CD14-positive monocyte (primary cell): ENCODE measurements around the gene OTOG. TPM values are rescaled to one million over a fixed set of nuclear protein-coding genes. Genes with fewer than 3 reads are reported as not detected.

Experiments
- DNase-seq, 3 donors: peaks; one replicate each; pipeline ENCODE4 v3.0.0-alpha.2; 2011 to 2022
- H2AFZ ChIP-seq: 2 replicates; pipeline ENCODE4 v1.6.0; 2012; ENCODE audit warnings: mild to moderate bottlenecking, low read depth, low read length, inconsistent platforms; ENCODE audit not compliant: insufficient read depth, poor library complexity, severe bottlenecking
- H3K27ac ChIP-seq, 2 donors: 1 replicate in 1 of 2; 2 replicates in 1 of 2; pipeline ENCODE4 v1.5.1; 2012 to 2013; ENCODE audit warnings: low read length in 2 of 2, control low read depth in 1 of 2, inconsistent platforms in 1 of 2, low read depth in 1 of 2, mild to moderate bottlenecking in 1 of 2
- H3K27me3 ChIP-seq, 2 donors: one replicate each; pipeline versions ENCODE4 v1.6.0 to v1.6.1; 2011 to 2013; ENCODE audit warnings: low read length in 2 of 2; ENCODE audit not compliant: control insufficient read depth in 2 of 2, insufficient read depth in 2 of 2
- H3K36me3 ChIP-seq, 2 donors: replicated peaks in 1 of 2; 1 replicate in 1 of 2; 2 replicates in 1 of 2; pipeline versions ENCODE4 v1.5.1 to v1.6.1; 2012 to 2013; ENCODE audit warnings: low read length in 2 of 2, control low read depth in 1 of 2, inconsistent platforms in 1 of 2, mild to moderate bottlenecking in 1 of 2; ENCODE audit not compliant: insufficient read depth in 2 of 2, control insufficient read depth in 1 of 2
- H3K4me1 ChIP-seq, 2 donors: 1 replicate in 1 of 2; 2 replicates in 1 of 2; pipeline versions ENCODE4 v1.5.1 to v1.6.1; 2012 to 2013; ENCODE audit warnings: low read length in 2 of 2, control low read depth in 1 of 2, inconsistent platforms in 1 of 2, mild to moderate bottlenecking in 1 of 2, moderate library complexity in 1 of 2; ENCODE audit not compliant: insufficient read depth in 2 of 2, control insufficient read depth in 1 of 2
- H3K4me2 ChIP-seq: replicated peaks from 2 replicates; pipeline ENCODE3; 2012; ENCODE audit warnings: low read length, moderate library complexity, mild to moderate bottlenecking; ENCODE audit not compliant: poor library complexity, severe bottlenecking; ENCODE audit errors: extremely low read depth
- H3K4me3 ChIP-seq, 3 experiments: fragments of 200-600 bp in 1 of 3; sonication (generic) in 1 of 3; replicated peaks in 1 of 3; 1 replicate in 2 of 3; 2 replicates in 1 of 3; pipeline ENCODE4 v1.5.1; 2011 to 2013; ENCODE audit warnings: low read length in 3 of 3, mild to moderate bottlenecking in 3 of 3, control low read depth in 2 of 3, low read depth in 2 of 3, inconsistent platforms in 1 of 3, moderate library complexity in 1 of 3
- H3K79me2 ChIP-seq: 2 replicates; pipeline ENCODE4 v1.6.0; 2012; ENCODE audit warnings: mild to moderate bottlenecking, control low read depth, inconsistent platforms, low read length, moderate library complexity; ENCODE audit not compliant: insufficient read depth
- H3K9ac ChIP-seq: 2 replicates; pipeline ENCODE4 v1.6.0; 2017; ENCODE audit warnings: low read length, mild to moderate bottlenecking; ENCODE audit not compliant: insufficient read depth, poor library complexity, severe bottlenecking
- H3K9me3 ChIP-seq, 2 donors: replicated peaks in 1 of 2; 1 replicate in 1 of 2; 2 replicates in 1 of 2; pipeline versions ENCODE4 v1.5.1 to v1.6.1; 2012 to 2013; ENCODE audit warnings: low read length in 2 of 2, control low read depth in 1 of 2; ENCODE audit not compliant: control insufficient read depth in 1 of 2, insufficient read depth in 1 of 2
- H4K20me1 ChIP-seq: 2 replicates; pipeline ENCODE4 v1.6.0; 2012; ENCODE audit warnings: mild to moderate bottlenecking, low read length, control low read depth, moderate library complexity; ENCODE audit not compliant: insufficient read depth
- H3K27ac Mint-ChIP-seq, 7 donors: one replicate each; pipeline ENCODE4 v1.8.0; 2020; ENCODE audit warnings: mild to moderate bottlenecking in 7 of 7, mixed read lengths in 7 of 7, moderate library complexity in 6 of 7, inconsistent platforms in 2 of 7
- H3K27me3 Mint-ChIP-seq, 3 donors: one replicate each; pipeline ENCODE4 v1.8.0; 2021 to 2022; ENCODE audit warnings: low read depth in 3 of 3, mild to moderate bottlenecking in 3 of 3, mixed read lengths in 3 of 3, moderate library complexity in 3 of 3, inconsistent platforms in 1 of 3
- H3K36me3 Mint-ChIP-seq, 2 donors: one replicate each; pipeline ENCODE4 v1.8.0; 2020; ENCODE audit warnings: mixed read lengths in 2 of 2, inconsistent platforms in 1 of 2, mild to moderate bottlenecking in 1 of 2
- H3K4me1 Mint-ChIP-seq: one replicate; pipeline ENCODE4 v1.8.0; 2020; ENCODE audit warnings: mild to moderate bottlenecking, mixed read lengths
- H3K4me3 Mint-ChIP-seq, 2 donors: one replicate each; pipeline ENCODE4 v1.8.0; 2020; ENCODE audit warnings: mild to moderate bottlenecking in 2 of 2, mixed read lengths in 2 of 2, moderate library complexity in 1 of 2
- H3K9me3 Mint-ChIP-seq, 7 donors: one replicate each; pipeline ENCODE4 v1.8.0; 2020 to 2022; ENCODE audit warnings: mixed read lengths in 7 of 7, mild to moderate bottlenecking in 6 of 7, moderate library complexity in 6 of 7, inconsistent platforms in 2 of 7
- CTCF ChIP-seq: fragments of 200-600 bp; IDR thresholded peaks from one replicate; pipeline ENCODE4 v1.8.0; 2022; ENCODE audit warnings: antibody characterized with exemption, mild to moderate bottlenecking
- intact Hi-C, 2 donors: fragments of 100-400 bp; cut with micrococcal nuclease; formaldehyde crosslinking; loops; one replicate each; pipeline versions ENCODE4 v1.15.0 to v1.15.1; 2023
- polyA plus RNA-seq, 3 donors: library from polyadenylated mRNA; depleted of rRNA in 1 of 3; unstranded in 2 of 3; stranded (reverse) in 1 of 3; fragments of 300-500 nt in 2 of 3; fragments of >200 nt in 1 of 3; fragmentation: Illumina TruSeq in 2 of 3; gene quantifications; 1 replicate in 2 of 3; 2 replicates in 1 of 3; pipeline ENCODE4 v1.2.3, GENCODE V29; 2012 to 2021

OTOG gene
- polyA plus RNA-seq, 3 donors = not detected

- no peak overlapping the region for H3K4me2 ChIP-seq
- H3K27ac ChIP-seq = no peak overlapping the region
- no peak overlapping the region for H3K4me3 ChIP-seq
- H3K36me3 ChIP-seq = no peaks in the 10 kb centered on the region
- no peaks in the 10 kb centered on the region for H4K20me1 ChIP-seq
- H3K79me2 ChIP-seq = no peaks in the 10 kb centered on the region
- peaks cover 0 to 3% of the 10 kb centered on the region in 2 donors for H3K9me3 ChIP-seq
- no peak for TF ChIP-seq CTCF
- H3K9ac ChIP-seq = no peak overlapping the region
- peaks cover 0 to 3% of the 10 kb centered on the region in 2 donors for H3K27me3 ChIP-seq
- Mint-ChIP-seq H3K4me1 (no peaks in the 10 kb centered on the region), H3K36me3 (no peaks in the 10 kb centered on the region), H3K4me3 (no peak overlapping the region), H3K27me3 (peaks cover 4 to 22% (median 9%) of the 10 kb centered on the region in 3 donors), H3K9me3 (peaks cover 0 to 13% (median 11%) of the 10 kb centered on the region in 7 donors), H3K27ac (no peak overlapping the region)
- no peak overlapping the region for H2AFZ ChIP-seq
- DNase-seq = no peak
- intact Hi-C loops = no loop called here
- H3K4me1 ChIP-seq = no peaks in the 10 kb centered on the region
These were observed 111.2 kb downstream of the OTOG start for GRCh38 chr11:17658211-17658610.

- Mint-ChIP-seq H3K4me3 (no peak overlapping the region), H3K4me1 (no peaks in the 10 kb centered on the region), H3K27ac (no peak overlapping the region), H3K36me3 (no peaks in the 10 kb centered on the region), H3K9me3 (peaks cover 0 to 2% (median 1%) of the 10 kb centered on the region in 7 donors), H3K27me3 (peaks cover 5 to 6% (median 5%) of the 10 kb centered on the region in 3 donors)
- no peaks in the 10 kb centered on the region for H4K20me1 ChIP-seq
- no peak overlapping the region for H3K4me2 ChIP-seq
- no peak overlapping the region for H3K27ac ChIP-seq
- intact Hi-C loops = no loop called here
- DNase-seq = no peak
- H3K4me1 ChIP-seq = no peaks in the 10 kb centered on the region
- H3K4me3 ChIP-seq = no peak overlapping the region
- no peaks in the 10 kb centered on the region for H3K36me3 ChIP-seq
- no peaks in the 10 kb centered on the region for H3K79me2 ChIP-seq
- peaks cover 0 to 2% of the 10 kb centered on the region in 2 donors for H3K27me3 ChIP-seq
- no peak overlapping the region for H2AFZ ChIP-seq
- no peak for TF ChIP-seq CTCF
- no peak overlapping the region for H3K9ac ChIP-seq
- H3K9me3 ChIP-seq = no peaks in the 10 kb centered on the region
These were observed 121.1 kb downstream of the OTOG start for GRCh38 chr11:17668166-17668565.
